Common myeloid progenitor, CD34-positive (primary cell): ENCODE data around the gene TSPAN18.

Experiments
- CTCF ChIA-PET: fragments of 350-600 bp; sonication (Branson Sonifier 250); formaldehyde crosslinking; loops from one replicate; lab custom pipeline; 2021; ENCODE audit warnings: antibody characterized with exemption; lab: Charles Lee
- POLR2A ChIA-PET: fragments of 350-600 bp; sonication (Branson Sonifier 250); formaldehyde crosslinking; loops from one replicate; lab custom pipeline; 2021; ENCODE audit warnings: antibody characterized with exemption; lab: Charles Lee
- DNase-seq, 3 donors: peaks; one replicate each; pipeline versions ENCODE4 v3.0.0 to v3.0.0-alpha.2; 2013
- H3K27ac ChIP-seq, 2 experiments: 1 replicate in 1 of 2; 2 replicates in 1 of 2; pipeline ENCODE4 v1.7.0; 2013; ENCODE audit warnings: inconsistent platforms in 2 of 2, low read length in 2 of 2, mild to moderate bottlenecking in 2 of 2, low read depth in 1 of 2, moderate library complexity in 1 of 2; ENCODE audit not compliant: severe bottlenecking in 2 of 2, insufficient read depth in 1 of 2, poor library complexity in 1 of 2
- H3K27me3 ChIP-seq, 5 experiments: replicated peaks in 2 of 5; 1 replicate in 3 of 5; 2 replicates in 2 of 5; pipeline versions ENCODE4 v1.6.1 to v1.7.0; 2013; ENCODE audit warnings: low read length in 4 of 5, mild to moderate bottlenecking in 2 of 5, moderate library complexity in 2 of 5, inconsistent platforms in 1 of 5; ENCODE audit not compliant: insufficient read depth in 5 of 5, control insufficient read depth in 4 of 5
- H3K36me3 ChIP-seq, 4 experiments: 1 replicate in 2 of 4; 2 replicates in 2 of 4; pipeline versions ENCODE4 v1.6.1 to v1.7.0; 2013; ENCODE audit warnings: low read length in 3 of 4, control low read depth in 1 of 4, mild to moderate bottlenecking in 1 of 4; ENCODE audit not compliant: control insufficient read depth in 4 of 4, insufficient read depth in 4 of 4
- H3K4me1 ChIP-seq, 4 experiments: 1 replicate in 3 of 4; 2 replicates in 1 of 4; pipeline versions ENCODE4 v1.6.1 to v1.7.1; 2013; ENCODE audit warnings: low read length in 3 of 4, mild to moderate bottlenecking in 3 of 4, control low read depth in 1 of 4, inconsistent platforms in 1 of 4, moderate library complexity in 1 of 4; ENCODE audit not compliant: control insufficient read depth in 4 of 4, insufficient read depth in 4 of 4; ENCODE audit errors: control extremely low read depth in 1 of 4
- H3K4me3 ChIP-seq, 7 experiments: 1 replicate in 4 of 7; 2 replicates in 3 of 7; pipeline versions ENCODE4 v1.5.1 to v1.7.0; 2013; ENCODE audit warnings: mild to moderate bottlenecking in 7 of 7, low read length in 6 of 7, moderate library complexity in 6 of 7, inconsistent platforms in 2 of 7, low read depth in 2 of 7, control low read depth in 1 of 7; ENCODE audit not compliant: insufficient read depth in 4 of 7, control insufficient read depth in 1 of 7; ENCODE audit errors: extremely low read depth in 1 of 7
- H3K9me3 ChIP-seq, 5 experiments: 1 replicate in 4 of 5; 2 replicates in 1 of 5; pipeline versions ENCODE4 v1.6.1 to v1.7.1; 2013; ENCODE audit warnings: low read length in 4 of 5, mild to moderate bottlenecking in 2 of 5, inconsistent platforms in 1 of 5, low read depth in 1 of 5, moderate library complexity in 1 of 5; ENCODE audit not compliant: control insufficient read depth in 4 of 5, insufficient read depth in 2 of 5; ENCODE audit errors: control extremely low read depth in 1 of 5
- whole genome bisulfite sequencing: methylation state at CpG from one replicate; pipeline ENCODE4 v1.1.5; 2013; ENCODE audit not compliant: insufficient coverage; 5-methylcytosine and 5-hydroxymethylcytosine counted together

TSPAN18 gene

GRCh38 chr11:44877571-44878497 is 151.1 kb downstream of the TSPAN18 start:
- Histone ChIP-seq H3K36me3 (no peaks in the 10 kb centered on the region), H3K27ac (no peak overlapping the region), H3K9me3 (no peaks in the 10 kb centered on the region), H3K4me3 (no peak overlapping the region), H3K4me1 (no peaks in the 10 kb centered on the region), H3K27me3 (peaks cover 0 to 20% (median 8%) of the 10 kb centered on the region in 5 experiments)
- DNase-seq: no peak
- ChIA-PET POLR2A (no interaction called here), CTCF (no interaction called here)
- 92% methylated on average over 24 of the region's 26 CpGs for WGBS

DNA sequence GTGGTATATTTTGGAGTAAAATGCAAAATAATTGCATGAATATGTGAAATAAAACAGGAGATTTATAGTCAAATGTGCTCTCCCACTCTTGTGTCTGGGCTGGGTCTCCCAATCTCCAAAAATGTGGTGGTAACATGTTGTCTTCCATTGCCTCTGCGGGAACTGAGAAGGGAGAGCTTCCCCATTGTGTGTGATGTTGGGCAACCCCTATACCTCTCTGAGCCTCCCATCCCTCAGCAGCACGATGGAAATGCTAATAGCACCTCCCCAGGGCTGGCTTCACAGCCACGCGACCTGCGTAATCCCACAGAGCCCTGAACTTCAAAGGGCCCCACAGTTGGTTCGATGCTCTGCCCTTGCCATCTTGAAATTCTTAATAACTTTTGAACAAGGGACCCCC is 151.9 kb downstream of the TSPAN18 start:
- ChIA-PET CTCF (no interaction called here), POLR2A (no interaction called here)
- Histone ChIP-seq H3K4me3 (no peak overlapping the region), H3K36me3 (no peaks in the 10 kb centered on the region), H3K4me1 (no peaks in the 10 kb centered on the region), H3K27ac (no peak overlapping the region), H3K27me3 (peaks cover 0 to 21% (median 8%) of the 10 kb centered on the region in 5 experiments), H3K9me3 (no peaks in the 10 kb centered on the region)
- no peak for DNase-seq
- WGBS: 87% methylated on average over 5 of the region's 6 CpGs

- WGBS: 94% methylated on average over 6 of the region's 7 CpGs
- H3K27me3 ChIP-seq: peaks cover 0 to 25% (median 8%) of the 10 kb centered on the region in 5 experiments
- no peaks in the 10 kb centered on the region for H3K36me3 ChIP-seq
- POLR2A ChIA-PET: no interaction called here
- no peak for DNase-seq
- no peak overlapping the region for H3K4me3 ChIP-seq
- CTCF ChIA-PET: interaction anchor here (0.7 kb wide), 1 partner anchor 14 kb away, joined by 4 read pairs; no protein-coding TSS in a partner anchor
- H3K27ac ChIP-seq: no peak overlapping the region
- no peaks in the 10 kb centered on the region for H3K4me1 ChIP-seq
- H3K9me3 ChIP-seq: no peaks in the 10 kb centered on the region
These were observed 152.7 kb downstream of the TSPAN18 start for GRCh38 chr11:44879432-44879831.

DNA sequence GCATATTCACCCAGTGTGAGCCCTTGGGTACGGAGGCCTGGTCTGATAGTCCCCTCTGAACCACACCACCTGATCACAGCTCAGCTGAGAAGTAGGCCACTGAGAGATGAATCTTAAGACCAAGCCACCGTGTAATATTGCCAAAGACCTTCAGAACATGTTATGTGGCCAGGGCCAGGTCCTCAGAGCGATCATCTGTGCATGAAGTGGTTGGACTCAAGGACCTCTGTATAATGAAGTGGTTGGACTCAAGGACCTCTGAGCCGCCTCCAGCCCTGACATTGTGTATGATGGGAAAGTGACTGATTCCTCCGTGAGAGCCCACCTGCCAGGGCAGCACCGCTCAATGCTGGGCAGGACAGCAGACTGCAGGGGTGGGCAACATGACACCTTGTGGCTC is 153.7 kb downstream of the TSPAN18 start:
- POLR2A ChIA-PET: no interaction called here
- no peak overlapping the region for H3K4me3 ChIP-seq
- CTCF ChIA-PET: interaction anchor here (0.9 to 1.3 kb wide), 4 partner anchors 13 to 56 kb away, joined by 3 to 4 read pairs (median 3); no protein-coding TSS in a partner anchor
- WGBS: 94% methylated on average over 5 of the region's 6 CpGs
- DNase-seq: no peak
- no peaks in the 10 kb centered on the region for H3K36me3 ChIP-seq
- H3K4me1 ChIP-seq: no peaks in the 10 kb centered on the region
- H3K9me3 ChIP-seq: no peaks in the 10 kb centered on the region
- peaks cover 0 to 25% (median 10%) of the 10 kb centered on the region in 5 experiments for H3K27me3 ChIP-seq
- no peak overlapping the region for H3K27ac ChIP-seq

- Histone ChIP-seq H3K36me3 (no peaks in the 10 kb centered on the region), H3K4me3 (no peak overlapping the region), H3K9me3 (no peaks in the 10 kb centered on the region), H3K4me1 (no peaks in the 10 kb centered on the region), H3K27me3 (peaks cover 0 to 25% (median 10%) of the 10 kb centered on the region in 5 experiments), H3K27ac (no peak overlapping the region)
- CTCF ChIA-PET: interaction anchor here (0.9 to 1.3 kb wide), 5 partner anchors 13 to 92 kb away, joined by 3 to 4 read pairs (median 3); no protein-coding TSS in a partner anchor
- POLR2A ChIA-PET: no interaction called here
- no peak for DNase-seq
- WGBS: 95% methylated on average over 4 of the region's 4 CpGs
These were observed 154.2 kb downstream of the TSPAN18 start for GRCh38 chr11:44880953-44881352.

DNA sequence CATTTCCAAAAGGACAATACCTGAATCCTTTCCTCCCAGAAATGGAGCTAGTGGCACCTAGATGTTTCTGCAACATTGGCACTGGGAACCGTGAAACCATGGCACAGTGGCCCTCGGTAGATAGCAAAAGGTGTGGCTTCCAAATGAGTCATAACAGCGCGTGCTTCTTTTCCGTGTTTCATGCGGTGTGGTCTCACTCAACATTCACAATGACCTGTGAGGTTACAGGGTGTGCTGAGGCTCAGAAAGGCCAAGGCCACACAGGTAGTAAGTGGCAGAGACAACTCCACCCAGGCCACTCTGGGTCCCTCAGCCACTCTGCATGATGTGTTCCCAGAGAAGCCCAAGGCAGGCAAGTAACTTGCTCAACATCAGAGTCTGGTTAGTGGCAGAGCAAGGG is 156.5 kb downstream of the TSPAN18 start:
- Histone ChIP-seq H3K27me3 (peaks cover 0 to 21% (median 8%) of the 10 kb centered on the region in 5 experiments), H3K4me1 (no peaks in the 10 kb centered on the region), H3K27ac (no peak overlapping the region), H3K9me3 (no peaks in the 10 kb centered on the region), H3K36me3 (no peaks in the 10 kb centered on the region), H3K4me3 (no peak overlapping the region)
- DNase-seq: no peak
- WGBS: 99% methylated on average over 6 of the region's 6 CpGs
- CTCF ChIA-PET: interaction anchor here (1.2 kb wide), 1 partner anchor 16 kb away, joined by 3 read pairs; no protein-coding TSS in a partner anchor
- POLR2A ChIA-PET: no interaction called here

GRCh38 chr11:44884056-44884455 is 157.3 kb downstream of the TSPAN18 start:
- H3K27me3 ChIP-seq: peaks cover 0 to 18% (median 8%) of the 10 kb centered on the region in 5 experiments
- DNase-seq: no peak
- no peaks in the 10 kb centered on the region for H3K9me3 ChIP-seq
- no peaks in the 10 kb centered on the region for H3K36me3 ChIP-seq
- no peak overlapping the region for H3K27ac ChIP-seq
- CTCF ChIA-PET: interaction anchor here (1.1 to 2.7 kb wide), 4 partner anchors 9 to 344 kb away, joined by 3 to 12 read pairs (median 4); no protein-coding TSS in a partner anchor
- POLR2A ChIA-PET: no interaction called here
- no peak overlapping the region for H3K4me3 ChIP-seq
- WGBS: 90% methylated on average over 6 of the region's 6 CpGs
- H3K4me1 ChIP-seq: no peaks in the 10 kb centered on the region
